Measurements from ENCODE around the gene VAV2. TPM values are rescaled to one million over a fixed set of nuclear protein-coding genes. Genes with fewer than 3 reads are reported as not detected.

Gene VAV2
- total RNA-seq, 1 experiment from 2014 or later, result 24.7 TPM

DNA sequence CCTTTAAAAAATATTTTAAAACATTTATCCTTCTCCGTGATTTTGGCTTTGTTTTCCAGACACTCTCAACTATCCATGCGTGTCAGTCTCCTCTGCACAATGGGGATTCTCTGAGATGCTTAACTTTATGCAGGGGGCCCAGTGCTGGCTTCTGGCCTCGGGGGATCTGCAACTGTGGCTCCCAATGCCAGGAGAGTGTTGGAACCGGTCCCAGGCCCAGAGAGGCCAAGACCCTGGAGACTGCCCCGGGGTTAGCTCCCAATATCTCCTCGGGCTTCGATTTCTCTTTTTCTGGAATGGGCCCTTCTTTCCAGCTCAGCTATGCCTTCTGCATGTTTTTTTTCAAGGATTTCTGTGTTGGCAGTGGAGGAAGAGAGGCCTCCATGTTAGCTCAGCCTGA, 233.9 kb downstream of the VAV2 start:
- in situ Hi-C loops (cut with HindIII; ENCODE audit: low pct_unique_long_range_greater_than_20kb, low sequenced_read_pairs) (no loop called here), intact Hi-C loops (cut with micrococcal nuclease; ENCODE audit: unreplicated experiment) (no loop called here)
- no peaks in the 10 kb centered on the region for H3K9me3 ChIP-seq (ENCODE audit: control insufficient read depth, insufficient read depth, low read depth, low read length)
- H3K4me3 ChIP-seq (ENCODE audit: low read depth in 2 of 2, low read length in 2 of 2), result no peak overlapping the region
- H3K4me1 ChIP-seq (ENCODE audit: control insufficient read depth, insufficient read depth, low read length), result no peaks in the 10 kb centered on the region
- POLR2A ChIA-PET, result no interaction called here
- DNase-seq (ENCODE audit: low read depth, low spot score) (no peak), ATAC-seq (no peak)
- CTCF ChIA-PET, result no interaction called here
- H3K36me3 ChIP-seq (ENCODE audit: control insufficient read depth, insufficient read depth, low read length), result no peaks in the 10 kb centered on the region
- H3K27me3 ChIP-seq (ENCODE audit: control insufficient read depth, insufficient read depth, low read length), result no peaks in the 10 kb centered on the region
- H3K27ac ChIP-seq (ENCODE audit: low read length), result no peak overlapping the region
- TF ChIP-seq POLR2AphosphoS5 (IDR thresholded peaks at IDR 0.05; ENCODE audit: low read depth, low read length), result no peak
- no peak for TF ChIP-seq SIN3A (IDR thresholded peaks at IDR 0.05; ENCODE audit: borderline replicate concordance, insufficient read depth, low read depth, low read length)
- no peak for TF ChIP-seq TCF7L2 (IDR thresholded peaks at IDR 0.05; ENCODE audit: low read depth, low read length)
- TF ChIP-seq, protein P1, sequence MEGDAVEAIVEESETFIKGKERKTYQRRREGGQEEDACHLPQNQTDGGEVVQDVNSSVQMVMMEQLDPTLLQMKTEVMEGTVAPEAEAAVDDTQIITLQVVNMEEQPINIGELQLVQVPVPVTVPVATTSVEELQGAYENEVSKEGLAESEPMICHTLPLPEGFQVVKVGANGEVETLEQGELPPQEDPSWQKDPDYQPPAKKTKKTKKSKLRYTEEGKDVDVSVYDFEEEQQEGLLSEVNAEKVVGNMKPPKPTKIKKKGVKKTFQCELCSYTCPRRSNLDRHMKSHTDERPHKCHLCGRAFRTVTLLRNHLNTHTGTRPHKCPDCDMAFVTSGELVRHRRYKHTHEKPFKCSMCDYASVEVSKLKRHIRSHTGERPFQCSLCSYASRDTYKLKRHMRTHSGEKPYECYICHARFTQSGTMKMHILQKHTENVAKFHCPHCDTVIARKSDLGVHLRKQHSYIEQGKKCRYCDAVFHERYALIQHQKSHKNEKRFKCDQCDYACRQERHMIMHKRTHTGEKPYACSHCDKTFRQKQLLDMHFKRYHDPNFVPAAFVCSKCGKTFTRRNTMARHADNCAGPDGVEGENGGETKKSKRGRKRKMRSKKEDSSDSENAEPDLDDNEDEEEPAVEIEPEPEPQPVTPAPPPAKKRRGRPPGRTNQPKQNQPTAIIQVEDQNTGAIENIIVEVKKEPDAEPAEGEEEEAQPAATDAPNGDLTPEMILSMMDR (IDR thresholded peaks at IDR 0.05), result no peak
- TF ChIP-seq, protein P2, sequence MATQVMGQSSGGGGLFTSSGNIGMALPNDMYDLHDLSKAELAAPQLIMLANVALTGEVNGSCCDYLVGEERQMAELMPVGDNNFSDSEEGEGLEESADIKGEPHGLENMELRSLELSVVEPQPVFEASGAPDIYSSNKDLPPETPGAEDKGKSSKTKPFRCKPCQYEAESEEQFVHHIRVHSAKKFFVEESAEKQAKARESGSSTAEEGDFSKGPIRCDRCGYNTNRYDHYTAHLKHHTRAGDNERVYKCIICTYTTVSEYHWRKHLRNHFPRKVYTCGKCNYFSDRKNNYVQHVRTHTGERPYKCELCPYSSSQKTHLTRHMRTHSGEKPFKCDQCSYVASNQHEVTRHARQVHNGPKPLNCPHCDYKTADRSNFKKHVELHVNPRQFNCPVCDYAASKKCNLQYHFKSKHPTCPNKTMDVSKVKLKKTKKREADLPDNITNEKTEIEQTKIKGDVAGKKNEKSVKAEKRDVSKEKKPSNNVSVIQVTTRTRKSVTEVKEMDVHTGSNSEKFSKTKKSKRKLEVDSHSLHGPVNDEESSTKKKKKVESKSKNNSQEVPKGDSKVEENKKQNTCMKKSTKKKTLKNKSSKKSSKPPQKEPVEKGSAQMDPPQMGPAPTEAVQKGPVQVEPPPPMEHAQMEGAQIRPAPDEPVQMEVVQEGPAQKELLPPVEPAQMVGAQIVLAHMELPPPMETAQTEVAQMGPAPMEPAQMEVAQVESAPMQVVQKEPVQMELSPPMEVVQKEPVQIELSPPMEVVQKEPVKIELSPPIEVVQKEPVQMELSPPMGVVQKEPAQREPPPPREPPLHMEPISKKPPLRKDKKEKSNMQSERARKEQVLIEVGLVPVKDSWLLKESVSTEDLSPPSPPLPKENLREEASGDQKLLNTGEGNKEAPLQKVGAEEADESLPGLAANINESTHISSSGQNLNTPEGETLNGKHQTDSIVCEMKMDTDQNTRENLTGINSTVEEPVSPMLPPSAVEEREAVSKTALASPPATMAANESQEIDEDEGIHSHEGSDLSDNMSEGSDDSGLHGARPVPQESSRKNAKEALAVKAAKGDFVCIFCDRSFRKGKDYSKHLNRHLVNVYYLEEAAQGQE (IDR thresholded peaks at IDR 0.05; ENCODE audit: insufficient read depth in 1 of 2, low read depth in 2 of 2, low read length in 1 of 2), result no peak
- no TSS peak for BruUV-seq (replicated peaks)

DNA sequence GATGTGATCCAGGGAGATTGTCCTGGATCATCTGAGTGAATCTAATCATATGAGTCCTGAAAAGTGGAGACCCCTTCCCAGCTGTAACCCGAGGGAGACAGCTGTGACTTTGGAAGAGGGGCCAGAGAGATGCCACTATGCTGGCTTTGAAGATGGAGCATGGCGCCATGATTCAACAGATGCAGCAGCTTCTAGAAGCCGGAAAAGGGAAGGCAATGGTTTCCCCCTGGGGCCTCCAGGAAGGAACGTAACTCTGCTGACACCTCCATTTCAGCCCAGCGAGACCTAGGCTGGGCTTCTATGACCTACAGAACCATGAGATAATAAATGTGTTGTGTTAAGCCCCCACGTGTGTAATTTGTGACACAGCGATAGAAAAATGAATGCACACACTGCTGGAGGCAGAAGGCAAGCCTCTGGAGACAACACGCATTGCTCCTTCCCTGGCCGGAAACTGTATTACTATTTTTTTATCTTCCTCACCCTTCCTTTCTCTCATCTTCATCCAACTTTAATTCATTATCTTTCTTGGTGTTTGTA, 237.4 kb downstream of the VAV2 start:
- intact Hi-C loops (cut with micrococcal nuclease; ENCODE audit: unreplicated experiment) (no loop called here), in situ Hi-C loops (cut with HindIII; ENCODE audit: low pct_unique_long_range_greater_than_20kb, low sequenced_read_pairs) (no loop called here)
- Histone ChIP-seq H3K27me3 (ENCODE audit: control insufficient read depth, insufficient read depth, low read length) (no peaks in the 10 kb centered on the region), H3K9me3 (ENCODE audit: control insufficient read depth, insufficient read depth, low read depth, low read length) (no peaks in the 10 kb centered on the region), H3K4me1 (ENCODE audit: control insufficient read depth, insufficient read depth, low read length) (no peaks in the 10 kb centered on the region), H3K4me3 (ENCODE audit: low read depth in 2 of 2, low read length in 2 of 2) (no peak overlapping the region), H3K36me3 (ENCODE audit: control insufficient read depth, insufficient read depth, low read length) (no peaks in the 10 kb centered on the region), H3K27ac (ENCODE audit: low read length) (no peak overlapping the region)
- no peak for DNase-seq (ENCODE audit: low read depth, low spot score)
- BruUV-seq (replicated peaks), result no TSS peak
- ATAC-seq, result no peak
- TF ChIP-seq SIN3A (IDR thresholded peaks at IDR 0.05; ENCODE audit: borderline replicate concordance, insufficient read depth, low read depth, low read length), result no peak
- TF ChIP-seq, protein P1 (IDR thresholded peaks at IDR 0.05), result no peak
- TF ChIP-seq, protein P2 (IDR thresholded peaks at IDR 0.05; ENCODE audit: insufficient read depth in 1 of 2, low read depth in 2 of 2, low read length in 1 of 2), result no peak
- no peak for TF ChIP-seq POLR2AphosphoS5 (IDR thresholded peaks at IDR 0.05; ENCODE audit: low read depth, low read length)
- TF ChIP-seq TCF7L2 (IDR thresholded peaks at IDR 0.05; ENCODE audit: low read depth, low read length), result no peak
- ChIA-PET CTCF (no interaction called here), POLR2A (no interaction called here)
